A673 (cell line): ENCODE measurements around the gene USPL1.

Experiments used
- EZH2 ChIP-seq: fragments of 200-600 bp; sonication (generic); IDR thresholded peaks from 2 replicates; pipeline ENCODE4 v1.6.1; 2017; ENCODE audit warnings: borderline replicate concordance, low read depth, mild to moderate bottlenecking, mixed read lengths, antibody characterized with exemption, low read length; ENCODE audit not compliant: poor library complexity, severe bottlenecking
- TF ChIP-seq, protein P1 (sequence below): fragments of 300-800, 200-600 bp; sonication (generic); conservative IDR thresholded peaks from 2 replicates; pipeline ENCODE4 v1.5.1; 2017; ENCODE audit warnings: low read depth, mild to moderate bottlenecking, antibody characterized with exemption, low read length, moderate library complexity, mixed read lengths

DNA sequence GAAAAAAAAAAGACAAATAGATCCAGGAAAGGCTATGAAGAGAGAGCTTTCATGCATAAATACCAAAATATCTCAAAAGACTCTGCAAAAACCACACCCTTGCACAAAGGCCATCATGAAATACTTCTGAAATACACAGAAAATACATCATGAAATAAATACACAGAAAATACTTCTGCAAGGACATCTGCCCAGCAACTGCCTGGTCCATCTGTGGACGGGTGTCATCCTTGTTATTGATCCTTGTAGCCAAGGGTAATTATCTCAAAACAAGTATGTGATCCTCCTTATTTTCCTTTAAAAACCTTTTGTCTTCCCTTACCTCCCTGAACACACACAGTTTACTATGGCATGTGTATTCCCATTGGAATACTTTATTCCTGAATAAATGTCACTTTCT, 6.9 kb downstream of the USPL1 start:
- TF ChIP-seq, protein P1, sequence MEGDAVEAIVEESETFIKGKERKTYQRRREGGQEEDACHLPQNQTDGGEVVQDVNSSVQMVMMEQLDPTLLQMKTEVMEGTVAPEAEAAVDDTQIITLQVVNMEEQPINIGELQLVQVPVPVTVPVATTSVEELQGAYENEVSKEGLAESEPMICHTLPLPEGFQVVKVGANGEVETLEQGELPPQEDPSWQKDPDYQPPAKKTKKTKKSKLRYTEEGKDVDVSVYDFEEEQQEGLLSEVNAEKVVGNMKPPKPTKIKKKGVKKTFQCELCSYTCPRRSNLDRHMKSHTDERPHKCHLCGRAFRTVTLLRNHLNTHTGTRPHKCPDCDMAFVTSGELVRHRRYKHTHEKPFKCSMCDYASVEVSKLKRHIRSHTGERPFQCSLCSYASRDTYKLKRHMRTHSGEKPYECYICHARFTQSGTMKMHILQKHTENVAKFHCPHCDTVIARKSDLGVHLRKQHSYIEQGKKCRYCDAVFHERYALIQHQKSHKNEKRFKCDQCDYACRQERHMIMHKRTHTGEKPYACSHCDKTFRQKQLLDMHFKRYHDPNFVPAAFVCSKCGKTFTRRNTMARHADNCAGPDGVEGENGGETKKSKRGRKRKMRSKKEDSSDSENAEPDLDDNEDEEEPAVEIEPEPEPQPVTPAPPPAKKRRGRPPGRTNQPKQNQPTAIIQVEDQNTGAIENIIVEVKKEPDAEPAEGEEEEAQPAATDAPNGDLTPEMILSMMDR = no peak
- TF ChIP-seq EZH2 = no peak
